H1 (cell line): ENCODE data around the gene YPEL5. TPM values are rescaled to one million over a fixed set of nuclear protein-coding genes. Genes with fewer than 3 reads are reported as not detected.

Experiments used
- CTCF ChIA-PET: fragments of 300-600 bp; sonication (Branson Sonifier 250); formaldehyde crosslinking; loops from one replicate; lab custom pipeline; 2021; ENCODE audit not compliant: partially characterized antibody; lab: Charles Lee
- POLR2A ChIA-PET: fragments of 300-600 bp; sonication (Branson Sonifier 250); formaldehyde crosslinking; loops from one replicate; lab custom pipeline; 2021; ENCODE audit warnings: inconsistent platforms; ENCODE audit not compliant: partially characterized antibody; lab: Charles Lee
- DNase-seq, 2 experiments: peaks; one replicate each; pipeline versions ENCODE4 v3.0.0 to v3.0.0-alpha.2; 2010 to 2022; ENCODE audit warnings: low spot score in 2 of 2, low read depth in 1 of 2, mixed read lengths in 1 of 2
- FAIRE-seq: peaks from 2 replicates; lab custom pipeline; 2011; peaks lifted over from hg19 to GRCh38; lab: Jason Lieb, UNC
- H2AFZ ChIP-seq: 2 replicates; pipeline ENCODE4 v1.8.1; 2012; ENCODE audit warnings: low read length, inconsistent platforms
- H2AK5ac ChIP-seq: 2 replicates; pipeline ENCODE4 v1.6.1; 2013; ENCODE audit warnings: low read depth, low read length
- H2BK120ac ChIP-seq: replicated peaks from 2 replicates; pipeline ENCODE3; 2013; ENCODE audit warnings: low read depth, low read length, inconsistent platforms
- H2BK12ac ChIP-seq: 2 replicates; pipeline ENCODE4 v1.6.1; 2013; ENCODE audit warnings: low read depth, low read length
- H2BK15ac ChIP-seq: 2 replicates; pipeline ENCODE4 v1.6.1; 2013; ENCODE audit warnings: low read length
- H2BK20ac ChIP-seq: 2 replicates; pipeline ENCODE4 v1.6.1; 2013; ENCODE audit warnings: low read length
- H2BK5ac ChIP-seq: 2 replicates; pipeline ENCODE4 v1.6.1; 2013; ENCODE audit warnings: low read depth, low read length
- H3K14ac ChIP-seq: 2 replicates; pipeline ENCODE4 v1.6.1; 2013; ENCODE audit warnings: inconsistent platforms; ENCODE audit not compliant: insufficient read length
- H3K18ac ChIP-seq: 2 replicates; pipeline ENCODE4 v1.6.1; 2013; ENCODE audit warnings: low read length; ENCODE audit errors: extremely low read depth
- H3K23ac ChIP-seq: 2 replicates; pipeline ENCODE4 v1.6.1; 2013; ENCODE audit warnings: inconsistent platforms; ENCODE audit not compliant: insufficient read length
- H3K23me2 ChIP-seq: 2 replicates; pipeline ENCODE4 v1.6.1; 2013; ENCODE audit warnings: low read depth, low read length
- H3K27ac ChIP-seq: 2 replicates; pipeline ENCODE4 v1.6.1; 2011; ENCODE audit warnings: low read depth, low read length, inconsistent platforms
- H3K27me3 ChIP-seq, 4 experiments: replicated peaks in 1 of 4; 1 replicate in 1 of 4; 2 replicates in 3 of 4; pipeline versions ENCODE4 v1.6.1 to v1.8.1; 2011 to 2013; ENCODE audit warnings: low read length in 3 of 4, mild to moderate bottlenecking in 3 of 4, inconsistent platforms in 2 of 4, mixed read lengths in 2 of 4, moderate library complexity in 1 of 4; ENCODE audit not compliant: control insufficient read depth in 3 of 4, insufficient read depth in 3 of 4; ENCODE audit errors: extremely low read depth in 1 of 4
- H3K36me3 ChIP-seq, 4 experiments: 2 replicates each; pipeline versions ENCODE4 v1.6.1 to v1.8.1; 2011 to 2013; ENCODE audit warnings: mild to moderate bottlenecking in 4 of 4, low read length in 3 of 4, moderate library complexity in 2 of 4, control low read depth in 1 of 4, inconsistent platforms in 1 of 4; ENCODE audit not compliant: insufficient read depth in 4 of 4, control insufficient read depth in 2 of 4
- H3K4ac ChIP-seq: replicated peaks from 2 replicates; pipeline ENCODE3; 2013; ENCODE audit warnings: low read length, low read depth, mixed read lengths, inconsistent platforms; ENCODE audit not compliant: insufficient read length
- H3K4me1 ChIP-seq, 4 experiments: replicated peaks in 1 of 4; 1 replicate in 1 of 4; 2 replicates in 3 of 4; pipeline versions ENCODE4 v1.6.1 to v1.8.1; 2011 to 2013; ENCODE audit warnings: low read length in 3 of 4, inconsistent platforms in 2 of 4, mixed read lengths in 1 of 4; ENCODE audit not compliant: insufficient read depth in 4 of 4, control insufficient read depth in 3 of 4
- H3K4me2 ChIP-seq, 2 experiments: 2 replicates each; pipeline versions ENCODE4 v1.6.1 to v1.8.1; 2011 to 2013; ENCODE audit warnings: low read depth in 2 of 2, low read length in 2 of 2, control low read depth in 1 of 2, inconsistent platforms in 1 of 2, mild to moderate bottlenecking in 1 of 2; ENCODE audit not compliant: insufficient read depth in 1 of 2
- H3K4me3 ChIP-seq, 4 experiments: fragments of 200-600, 300-600 bp in 1 of 4; sonication (generic), shearing (Covaris generic), sonication (Bioruptor Twin) in 1 of 4; 2 replicates each; pipeline versions ENCODE4 v1.5.1 to v1.8.1; 2011 to 2016; ENCODE audit warnings: low read length in 4 of 4, low read depth in 3 of 4, control low read depth in 2 of 4, inconsistent platforms in 2 of 4, mild to moderate bottlenecking in 2 of 4, mixed read lengths in 1 of 4, moderate library complexity in 1 of 4; ENCODE audit not compliant: insufficient read depth in 2 of 4; ENCODE audit errors: extremely low read depth in 1 of 4
- H3K56ac ChIP-seq: replicated peaks from 2 replicates; pipeline ENCODE3; 2013; ENCODE audit warnings: low read depth, mild to moderate bottlenecking, mixed read lengths, low read length, inconsistent platforms; ENCODE audit not compliant: insufficient read length
- H3K79me1 ChIP-seq: 2 replicates; pipeline ENCODE4 v1.6.1; 2013; ENCODE audit warnings: low read depth, low read length, control low read depth
- H3K79me2 ChIP-seq, 2 experiments: 2 replicates each; pipeline versions ENCODE4 v1.6.1 to v1.8.1; 2012 to 2013; ENCODE audit warnings: low read length in 2 of 2, mild to moderate bottlenecking in 2 of 2, inconsistent platforms in 1 of 2; ENCODE audit not compliant: insufficient read depth in 2 of 2, control insufficient read depth in 1 of 2
- H3K9ac ChIP-seq, 4 experiments: replicated peaks in 1 of 4; 1 replicate in 1 of 4; 2 replicates in 3 of 4; pipeline versions ENCODE4 v1.6.1 to v1.8.1; 2011 to 2013; ENCODE audit warnings: low read depth in 3 of 4, low read length in 3 of 4, control low read depth in 2 of 4, mild to moderate bottlenecking in 2 of 4, moderate library complexity in 2 of 4, inconsistent platforms in 1 of 4; ENCODE audit errors: extremely low read depth in 1 of 4
- H3K9me3 ChIP-seq, 2 experiments: 2 replicates each; pipeline versions ENCODE4 v1.6.1 to v1.8.1; 2012 to 2013; ENCODE audit warnings: mild to moderate bottlenecking in 2 of 2, moderate library complexity in 2 of 2, control low read depth in 1 of 2, inconsistent platforms in 1 of 2, low read depth in 1 of 2, low read length in 1 of 2, mixed read lengths in 1 of 2; ENCODE audit not compliant: insufficient read depth in 2 of 2
- H4K20me1 ChIP-seq, 2 experiments: replicated peaks in 1 of 2; 2 replicates each; pipeline versions ENCODE3 to v1.8.1; 2011 to 2013; ENCODE audit warnings: inconsistent platforms in 2 of 2, low read length in 2 of 2, mild to moderate bottlenecking in 1 of 2; ENCODE audit not compliant: insufficient read depth in 2 of 2, control insufficient read depth in 1 of 2
- H4K5ac ChIP-seq: 2 replicates; pipeline ENCODE4 v1.6.1; 2013; ENCODE audit warnings: low read length, low read depth, mixed read lengths, inconsistent platforms; ENCODE audit not compliant: insufficient read length
- H4K8ac ChIP-seq: 2 replicates; pipeline ENCODE4 v1.8.0; 2013; ENCODE audit warnings: mild to moderate bottlenecking, moderate library complexity, low read length, inconsistent platforms; ENCODE audit not compliant: insufficient read depth; ENCODE audit errors: extremely low read depth
- H4K91ac ChIP-seq: replicated peaks from 2 replicates; pipeline ENCODE3; 2013; ENCODE audit warnings: low read length, mixed read lengths, inconsistent platforms; ENCODE audit not compliant: insufficient read length
- ATF2 ChIP-seq: IDR thresholded peaks from 2 replicates; pipeline ENCODE4 v1.6.1; 2012; ENCODE audit warnings: low read length, inconsistent platforms
- EGR1 ChIP-seq: IDR thresholded peaks from 2 replicates; pipeline ENCODE4 v1.6.1; 2011; ENCODE audit warnings: low read depth, low read length, borderline replicate concordance
- GTF2F1 ChIP-seq: IDR thresholded peaks from 2 replicates; pipeline ENCODE4 v1.6.1; 2012; ENCODE audit warnings: low read depth, low read length, improper control_type of control experiment, borderline replicate concordance
- JUN ChIP-seq: IDR thresholded peaks from 2 replicates; pipeline ENCODE4 v1.6.1; 2011; ENCODE audit warnings: low read depth, mild to moderate bottlenecking, improper control_type of control experiment, low read length
- KDM1A ChIP-seq: fragments of 200-600, 300-600 bp; sonication (generic); IDR thresholded peaks from 2 replicates; pipeline ENCODE4 v1.7.1; 2016; ENCODE audit warnings: mild to moderate bottlenecking, low read length, borderline replicate concordance
- KDM5A ChIP-seq: fragments of 200-600 bp; IDR thresholded peaks from 2 replicates; pipeline ENCODE4 v1.7.1; 2012; ENCODE audit warnings: mild to moderate bottlenecking, low read length, inconsistent platforms, mixed read lengths
- NANOG ChIP-seq: IDR thresholded peaks from 2 replicates; pipeline ENCODE4 v1.6.1; 2011; ENCODE audit warnings: low read length, low read depth, mild to moderate bottlenecking, inconsistent platforms; ENCODE audit not compliant: insufficient read depth, poor library complexity, severe bottlenecking
- RAD21 ChIP-seq, 2 experiments: IDR thresholded peaks in 1 of 2; conservative IDR thresholded peaks in 1 of 2; 2 replicates each; pipeline ENCODE4 v1.6.1; 2011; ENCODE audit warnings: low read depth in 2 of 2, low read length in 2 of 2, improper control_type of control experiment in 1 of 2, inconsistent platforms in 1 of 2, mild to moderate bottlenecking in 1 of 2, moderate library complexity in 1 of 2
- SP1 ChIP-seq: IDR thresholded peaks from 2 replicates; pipeline ENCODE4 v1.6.1; 2011; ENCODE audit warnings: low read depth, low read length
- TEAD4 ChIP-seq: IDR thresholded peaks from 2 replicates; pipeline ENCODE4 v1.6.1; 2012; ENCODE audit warnings: low read depth, low read length, inconsistent platforms, mixed read lengths
- YY1 ChIP-seq: IDR thresholded peaks from 2 replicates; pipeline ENCODE4 v1.6.1; 2011; ENCODE audit warnings: low read depth, mild to moderate bottlenecking, low read length
- WGBS, 2 experiments: shearing (Covaris generic) in 1 of 2; methylation state at CpG; one replicate each; pipeline versions ENCODE4 v1.1.6 to v1.1.7; 2013 to 2015; ENCODE audit warnings: low lambda C conversion rate in 2 of 2, mixed read lengths in 2 of 2, inconsistent platforms in 1 of 2, low coverage in 1 of 2, missing lambda C conversion rate in 1 of 2; ENCODE audit not compliant: insufficient replicate concordance in 2 of 2, insufficient coverage in 1 of 2, insufficient read length in 1 of 2; ENCODE audit errors: extremely low coverage in 1 of 2, missing lambda C conversion rate in 1 of 2; 5-methylcytosine and 5-hydroxymethylcytosine counted together
- polyA plus RNA-seq, 7 experiments: library from polyadenylated mRNA; depleted of rRNA in 3 of 7; stranded (reverse) in 5 of 7; unstranded in 2 of 7; fragments of >200 nt in 5 of 7; fragments of 200-250 nt in 2 of 7; gene quantifications; 1 replicate in 5 of 7; 2 replicates in 1 of 7; 4 replicates in 1 of 7; pipeline versions ENCODE4 v1.2.1 to v1.2.3, GENCODE V29; 2011 to 2013; ENCODE audit warnings: missing spikeins in 2 of 7, mixed read lengths in 2 of 7
- total RNA-seq: library from RNA; stranded (reverse); fragmentation: NEBNext Ultra II Directional; extraction: Animal tissue kit (Norgen Biotek cat#: 25700); gene quantifications from 2 replicates; pipeline ENCODE4 v1.2.1, GENCODE V29; 2021

The YPEL5 gene
- total and polyA plus RNA-seq, 2 of the 8 experiments (the other 6 are each of a cell fraction or from before 2014, with no cell fraction given): 18.5 to 28.0 TPM

- Histone ChIP-seq H3K18ac (0 out of 2 replicates have a peak overlapping the region, but pooled peaks have one; percentile 7), H3K4me2 (no peak overlapping the region), H2BK20ac (no peak overlapping the region), H2AK5ac (no peak overlapping the region), H2BK120ac (no peak overlapping the region), H3K14ac (no peak overlapping the region), H3K4ac (no peak overlapping the region), H3K79me2 (no peaks in the 10 kb centered on the region; a peak in 1 of 4 replicates), H3K9me3 (no peaks in the 10 kb centered on the region), H3K4me1 (peaks cover 0 to 4% (median 2%) of the 10 kb centered on the region in 4 experiments; a peak in 3 of 7 replicates), H2BK12ac (no peak overlapping the region), H2BK5ac (no peak overlapping the region), H3K36me3 (no peaks in the 10 kb centered on the region), H3K4me3 (no peak overlapping the region), H4K91ac (no peak overlapping the region), H4K8ac (no peak overlapping the region), H4K5ac (no peak overlapping the region), H3K79me1 (no peaks in the 10 kb centered on the region), H3K9ac (no peak overlapping the region), H2BK15ac (no peak overlapping the region), H3K56ac (no peak overlapping the region), H3K23me2 (no peaks in the 10 kb centered on the region), H3K27me3 (no peaks in the 10 kb centered on the region), H4K20me1 (no peaks in the 10 kb centered on the region), H2AFZ (no peak overlapping the region), H3K27ac (no peak overlapping the region), H3K23ac (no peak overlapping the region)
- POLR2A ChIA-PET: interaction anchor here (1.6 to 3.0 kb wide), 2 partner anchors 23 to 39 kb away, joined by 4 to 14 read pairs; partner anchors contain the start of gene LBH
- FAIRE-seq (peak; percentile 91), DNase-seq (peak; percentile 57 to 77)
- 5% methylated on average over 2 of the region's 2 CpGs; no CpG with 5 or more reads in 1 of the 2 experiments for WGBS, 2 experiments
- CTCF ChIA-PET: interaction anchor here (0.7 to 5.7 kb wide), 49 partner anchors 9 to 1061 kb away, joined by 3 to 143 read pairs (median 4); no protein-coding TSS in a partner anchor
- TF ChIP-seq EGR1 (peak; percentile 5; the same call in 1 of the 2 replicates), ATF2 (0 out of 2 replicates have a peak, but pooled peaks have one; percentile 23), NANOG (no peak), KDM5A (no peak), RAD21 (IDR thresholded peaks at IDR 0.05 in 1 of 2, conservative IDR thresholded peaks at IDR 0.05 in 1 of 2; ENCODE audit: low read depth in 2 of 2, low read length in 2 of 2) (peak; percentile 98 to 99), KDM1A (no peak), YY1 (peak; percentile 59; the same call in 1 of the 2 replicates), GTF2F1 (no peak), SP1 (0 out of 2 replicates have a peak, but pooled peaks have one; percentile 16), JUN (0 out of 2 replicates have a peak, but pooled peaks have one; percentile 13), TEAD4 (0 out of 2 replicates have a peak, but pooled peaks have one; percentile 44)
Observed at GRCh38 chr2:30208453-30208852, 61.6 kb downstream of the YPEL5 start.
